Measurements from ENCODE around the gene AP3S1. TPM values are rescaled to one million over a fixed set of nuclear protein-coding genes. Genes with fewer than 3 reads are reported as not detected.

AP3S1 gene
- polyA plus RNA-seq, 3 donors = 30.2 to 86.1 (median 84.8) TPM

GRCh38 chr5:115825948-115826347 is 15.8 kb upstream of the AP3S1 start:
- DNase-seq = no peak
- H3K4me3 ChIP-seq (replicated peaks in 1 of 3; ENCODE audit: low read depth in 2 of 3, low read length in 3 of 3) = no peak overlapping the region
- H3K27ac ChIP-seq (ENCODE audit: low read depth in 1 of 2, low read length in 2 of 2) = no peak overlapping the region
- intact Hi-C loops (cut with micrococcal nuclease) = no loop called here
- peaks cover 0 to 3% of the 10 kb centered on the region in 2 donors for H3K9me3 ChIP-seq (replicated peaks in 1 of 2; ENCODE audit: control insufficient read depth in 1 of 2, insufficient read depth in 1 of 2, low read length in 2 of 2)
- peaks cover 0 to 28% (median 21%) of the 10 kb centered on the region in 7 donors for H3K9me3 Mint-ChIP-seq
- H3K4me2 ChIP-seq (replicated peaks; ENCODE audit: extremely low read depth, low read length, poor library complexity, severe bottlenecking) = no peak overlapping the region
- H3K27me3 ChIP-seq (ENCODE audit: control insufficient read depth in 2 of 2, insufficient read depth in 2 of 2, low read length in 2 of 2) = no peaks in the 10 kb centered on the region
- TF ChIP-seq, protein P1, sequence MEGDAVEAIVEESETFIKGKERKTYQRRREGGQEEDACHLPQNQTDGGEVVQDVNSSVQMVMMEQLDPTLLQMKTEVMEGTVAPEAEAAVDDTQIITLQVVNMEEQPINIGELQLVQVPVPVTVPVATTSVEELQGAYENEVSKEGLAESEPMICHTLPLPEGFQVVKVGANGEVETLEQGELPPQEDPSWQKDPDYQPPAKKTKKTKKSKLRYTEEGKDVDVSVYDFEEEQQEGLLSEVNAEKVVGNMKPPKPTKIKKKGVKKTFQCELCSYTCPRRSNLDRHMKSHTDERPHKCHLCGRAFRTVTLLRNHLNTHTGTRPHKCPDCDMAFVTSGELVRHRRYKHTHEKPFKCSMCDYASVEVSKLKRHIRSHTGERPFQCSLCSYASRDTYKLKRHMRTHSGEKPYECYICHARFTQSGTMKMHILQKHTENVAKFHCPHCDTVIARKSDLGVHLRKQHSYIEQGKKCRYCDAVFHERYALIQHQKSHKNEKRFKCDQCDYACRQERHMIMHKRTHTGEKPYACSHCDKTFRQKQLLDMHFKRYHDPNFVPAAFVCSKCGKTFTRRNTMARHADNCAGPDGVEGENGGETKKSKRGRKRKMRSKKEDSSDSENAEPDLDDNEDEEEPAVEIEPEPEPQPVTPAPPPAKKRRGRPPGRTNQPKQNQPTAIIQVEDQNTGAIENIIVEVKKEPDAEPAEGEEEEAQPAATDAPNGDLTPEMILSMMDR (IDR thresholded peaks at IDR 0.05) = no peak
- no peaks in the 10 kb centered on the region for H3K4me1 ChIP-seq (ENCODE audit: control insufficient read depth in 1 of 2, insufficient read depth in 2 of 2, low read length in 2 of 2)
- H2AFZ ChIP-seq (ENCODE audit: insufficient read depth, low read depth, low read length, poor library complexity, severe bottlenecking) = no peak overlapping the region
- H3K27ac Mint-ChIP-seq = peak overlapping the region in 1 of 7 donors; percentile 60
- no peaks in the 10 kb centered on the region for H3K4me1 Mint-ChIP-seq
- no peaks in the 10 kb centered on the region for H4K20me1 ChIP-seq (ENCODE audit: insufficient read depth, low read length)
- no peak overlapping the region for H3K4me3 Mint-ChIP-seq
- no peak overlapping the region for H3K9ac ChIP-seq (ENCODE audit: insufficient read depth, low read length, poor library complexity, severe bottlenecking)
- peaks cover 22 to 28% of the 10 kb centered on the region in 2 donors for H3K36me3 Mint-ChIP-seq
- H3K27me3 Mint-ChIP-seq (ENCODE audit: low read depth in 3 of 3) = peaks cover 2 to 6% (median 4%) of the 10 kb centered on the region in 3 donors
- 88% methylated on average over 4 of the region's 4 CpGs for WGBS (ENCODE audit: insufficient coverage)
- no peaks in the 10 kb centered on the region for H3K79me2 ChIP-seq (ENCODE audit: insufficient read depth, low read length)
- peaks cover 25 to 30% of the 10 kb centered on the region in 2 donors for H3K36me3 ChIP-seq (replicated peaks in 1 of 2; ENCODE audit: control insufficient read depth in 1 of 2, insufficient read depth in 2 of 2, low read length in 2 of 2)

- no peak overlapping the region for H3K4me3 ChIP-seq (replicated peaks in 1 of 3; ENCODE audit: low read depth in 2 of 3, low read length in 3 of 3)
- Mint-ChIP-seq H3K4me3 (no peak overlapping the region), H3K9me3 (peaks cover 0 to 16% (median 11%) of the 10 kb centered on the region in 7 donors), H3K36me3 (peaks cover 44 to 56% of the 10 kb centered on the region in 2 donors), H3K27me3 (ENCODE audit: low read depth in 3 of 3) (no peaks in the 10 kb centered on the region), H3K4me1 (no peaks in the 10 kb centered on the region), H3K27ac (no peak overlapping the region)
- H3K4me1 ChIP-seq (ENCODE audit: control insufficient read depth in 1 of 2, insufficient read depth in 2 of 2, low read length in 2 of 2) = no peaks in the 10 kb centered on the region
- no peak overlapping the region for H2AFZ ChIP-seq (ENCODE audit: insufficient read depth, low read depth, low read length, poor library complexity, severe bottlenecking)
- H3K4me2 ChIP-seq (replicated peaks; ENCODE audit: extremely low read depth, low read length, poor library complexity, severe bottlenecking) = no peak overlapping the region
- H3K27ac ChIP-seq (ENCODE audit: low read depth in 1 of 2, low read length in 2 of 2) = no peak overlapping the region
- no peaks in the 10 kb centered on the region for H4K20me1 ChIP-seq (ENCODE audit: insufficient read depth, low read length)
- peaks cover 52 to 65% of the 10 kb centered on the region in 2 donors for H3K36me3 ChIP-seq (replicated peaks in 1 of 2; ENCODE audit: control insufficient read depth in 1 of 2, insufficient read depth in 2 of 2, low read length in 2 of 2)
- TF ChIP-seq, protein P1 (IDR thresholded peaks at IDR 0.05) = no peak
- no peak for DNase-seq
- H3K79me2 ChIP-seq (ENCODE audit: insufficient read depth, low read length) = no peaks in the 10 kb centered on the region
- WGBS (ENCODE audit: insufficient coverage) = 100% methylated on average over 1 of the region's 5 CpGs
- H3K27me3 ChIP-seq (ENCODE audit: control insufficient read depth in 2 of 2, insufficient read depth in 2 of 2, low read length in 2 of 2) = no peaks in the 10 kb centered on the region
- H3K9ac ChIP-seq (ENCODE audit: insufficient read depth, low read length, poor library complexity, severe bottlenecking) = no peak overlapping the region
- intact Hi-C loops (cut with micrococcal nuclease) = no loop called here
- peaks cover 0 to 3% of the 10 kb centered on the region in 2 donors for H3K9me3 ChIP-seq (replicated peaks in 1 of 2; ENCODE audit: control insufficient read depth in 1 of 2, insufficient read depth in 1 of 2, low read length in 2 of 2)
These were observed 11.8 kb upstream of the AP3S1 start for GRCh38 chr5:115829913-115830312.

Measured in CD14-positive monocyte (primary cell).